ENCODE data around the gene PATJ.
"Not testable (repeated sequence)": the region's sequence is repeated elsewhere in the genome, so short reads cannot be mapped to it uniquely, and the experiment has no call there.

The PATJ gene

DNA sequence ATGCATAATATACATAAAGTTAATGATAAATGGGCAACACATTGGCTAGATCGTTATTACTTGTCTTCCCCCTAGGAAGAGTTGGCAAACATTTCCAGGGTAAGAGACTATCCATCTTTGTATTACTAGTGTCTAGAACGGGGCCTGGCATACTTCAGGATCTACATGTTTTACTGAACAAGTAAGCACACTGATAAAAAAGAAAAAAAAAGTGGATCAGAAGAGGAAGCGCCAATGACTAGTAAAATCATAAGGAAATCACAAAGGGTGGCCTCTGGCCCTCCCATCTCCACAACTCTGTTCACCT, 17.8 kb upstream of the PATJ start:
- DNase-seq (ENCODE audit: extremely low read depth, low read depth) = no peak
- TF ChIP-seq, protein P1, sequence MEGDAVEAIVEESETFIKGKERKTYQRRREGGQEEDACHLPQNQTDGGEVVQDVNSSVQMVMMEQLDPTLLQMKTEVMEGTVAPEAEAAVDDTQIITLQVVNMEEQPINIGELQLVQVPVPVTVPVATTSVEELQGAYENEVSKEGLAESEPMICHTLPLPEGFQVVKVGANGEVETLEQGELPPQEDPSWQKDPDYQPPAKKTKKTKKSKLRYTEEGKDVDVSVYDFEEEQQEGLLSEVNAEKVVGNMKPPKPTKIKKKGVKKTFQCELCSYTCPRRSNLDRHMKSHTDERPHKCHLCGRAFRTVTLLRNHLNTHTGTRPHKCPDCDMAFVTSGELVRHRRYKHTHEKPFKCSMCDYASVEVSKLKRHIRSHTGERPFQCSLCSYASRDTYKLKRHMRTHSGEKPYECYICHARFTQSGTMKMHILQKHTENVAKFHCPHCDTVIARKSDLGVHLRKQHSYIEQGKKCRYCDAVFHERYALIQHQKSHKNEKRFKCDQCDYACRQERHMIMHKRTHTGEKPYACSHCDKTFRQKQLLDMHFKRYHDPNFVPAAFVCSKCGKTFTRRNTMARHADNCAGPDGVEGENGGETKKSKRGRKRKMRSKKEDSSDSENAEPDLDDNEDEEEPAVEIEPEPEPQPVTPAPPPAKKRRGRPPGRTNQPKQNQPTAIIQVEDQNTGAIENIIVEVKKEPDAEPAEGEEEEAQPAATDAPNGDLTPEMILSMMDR (IDR thresholded peaks at IDR 0.05; ENCODE audit: low read depth, low read length) = no peak

DNA sequence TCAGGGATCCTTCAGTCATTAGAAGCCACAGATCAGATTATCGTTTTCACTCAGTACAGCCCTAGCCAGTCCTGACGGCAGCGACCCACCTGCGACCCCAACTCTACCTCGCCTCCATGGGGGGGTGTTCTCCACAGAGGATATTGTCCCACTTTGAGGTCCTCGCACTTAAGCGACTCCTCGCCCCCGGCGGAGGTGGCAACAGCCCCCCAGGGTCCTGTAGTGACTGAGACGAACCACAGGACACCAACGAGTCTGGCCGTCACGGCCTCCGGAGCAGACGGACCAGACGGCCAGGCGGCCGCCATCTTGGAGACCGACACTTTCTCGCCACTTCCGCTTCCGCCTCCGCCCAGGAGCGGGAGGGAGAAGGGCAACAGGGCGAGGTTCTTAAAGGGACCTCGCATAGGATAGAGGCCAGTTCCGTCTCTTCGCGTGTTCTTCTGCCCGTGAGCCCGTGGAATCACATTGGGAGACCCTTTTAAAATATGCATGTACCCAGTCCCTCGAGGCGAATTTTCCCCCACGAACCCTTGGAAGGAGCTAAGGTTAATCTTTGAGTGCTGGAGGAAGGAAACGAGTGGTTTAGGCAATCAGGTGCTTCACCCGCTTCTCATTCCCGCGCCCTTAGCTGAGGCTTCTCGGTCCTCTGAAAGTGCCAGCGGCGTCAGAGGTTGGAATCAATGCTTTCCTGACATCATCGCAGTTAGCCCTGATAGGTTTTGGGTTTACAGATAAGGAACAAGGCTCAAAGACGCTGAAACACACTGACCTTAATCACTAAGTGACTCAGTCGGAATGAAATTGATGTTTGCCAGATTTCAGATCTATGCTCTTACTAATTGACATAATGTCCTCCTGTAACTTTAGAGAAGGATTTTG, 17.2 kb upstream of the PATJ start, which contains the start of gene TM2D1:
TM2D1 (minus strand) TSS at position 329 of the 882 bp plus-strand sequence; CDS start at position 308, 21 bp downstream.
- TF ChIP-seq, protein P1 (IDR thresholded peaks at IDR 0.05; ENCODE audit: low read depth, low read length) = no peak
- peak; percentile 64 for DNase-seq (ENCODE audit: extremely low read depth, low read depth)

DNA sequence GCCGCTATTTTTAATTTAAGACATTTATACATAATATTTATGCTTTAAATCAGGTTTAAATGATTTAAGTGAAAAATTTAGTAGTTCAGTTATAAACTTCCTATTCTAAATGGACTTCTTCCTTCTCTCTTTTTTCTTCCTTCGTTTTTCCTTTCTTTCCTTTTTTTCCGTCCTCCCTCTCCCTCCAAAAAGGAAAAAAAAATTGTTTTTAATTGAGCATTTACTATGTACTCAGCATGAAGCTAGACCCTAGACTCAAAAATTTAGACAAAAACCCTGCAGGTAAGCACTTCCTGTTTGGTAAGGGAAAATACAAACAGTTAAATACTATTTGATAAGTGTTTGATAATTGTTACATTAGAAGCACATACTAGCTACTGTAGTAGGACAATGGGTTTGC, 14.7 kb upstream of the PATJ start:
- no peak for DNase-seq (ENCODE audit: extremely low read depth, low read depth)
- TF ChIP-seq, protein P1 (IDR thresholded peaks at IDR 0.05; ENCODE audit: low read depth, low read length) = no peak

DNA sequence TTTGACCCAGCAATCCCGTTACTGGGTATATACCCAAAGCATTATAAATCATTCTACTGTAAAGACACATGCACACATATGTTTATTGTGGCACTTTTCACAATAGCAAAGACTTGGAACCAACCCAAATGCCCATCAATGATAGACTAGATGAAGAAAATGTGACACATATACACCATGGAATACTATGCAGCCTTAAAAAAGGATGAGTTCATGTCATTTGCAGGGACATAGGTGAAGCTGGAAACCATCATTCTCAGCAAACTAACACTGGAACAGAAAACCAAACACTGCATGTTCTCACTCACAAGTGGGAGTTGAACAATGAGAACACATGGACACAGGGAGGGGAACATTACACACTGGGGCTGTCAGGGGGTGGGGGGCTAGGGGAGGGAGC, 11.6 kb upstream of the PATJ start:
- not testable (repeated sequence) for DNase-seq (ENCODE audit: extremely low read depth, low read depth)

DNA sequence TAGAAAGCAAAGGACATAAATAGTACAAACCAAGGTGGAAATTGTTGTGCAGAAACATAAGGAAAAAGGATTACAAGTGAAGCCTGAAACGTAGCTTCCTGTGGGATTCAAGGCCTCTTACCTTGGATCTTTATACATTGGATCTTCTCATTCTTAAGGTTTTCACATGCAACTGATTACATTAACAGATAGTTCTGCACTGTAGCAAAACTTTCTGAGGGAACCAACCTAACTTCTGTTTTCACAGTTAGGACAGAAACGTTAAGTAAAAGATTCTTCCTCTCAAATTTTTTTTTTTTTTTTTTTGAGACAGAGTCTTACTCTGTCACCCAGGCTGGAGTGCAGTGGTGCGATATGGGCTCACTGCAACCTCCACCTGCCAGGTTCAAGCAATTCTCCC, 9.6 kb upstream of the PATJ start:
- TF ChIP-seq, protein P1 (IDR thresholded peaks at IDR 0.05; ENCODE audit: low read depth, low read length) = no peak
- no peak for DNase-seq (ENCODE audit: extremely low read depth, low read depth)

DNA sequence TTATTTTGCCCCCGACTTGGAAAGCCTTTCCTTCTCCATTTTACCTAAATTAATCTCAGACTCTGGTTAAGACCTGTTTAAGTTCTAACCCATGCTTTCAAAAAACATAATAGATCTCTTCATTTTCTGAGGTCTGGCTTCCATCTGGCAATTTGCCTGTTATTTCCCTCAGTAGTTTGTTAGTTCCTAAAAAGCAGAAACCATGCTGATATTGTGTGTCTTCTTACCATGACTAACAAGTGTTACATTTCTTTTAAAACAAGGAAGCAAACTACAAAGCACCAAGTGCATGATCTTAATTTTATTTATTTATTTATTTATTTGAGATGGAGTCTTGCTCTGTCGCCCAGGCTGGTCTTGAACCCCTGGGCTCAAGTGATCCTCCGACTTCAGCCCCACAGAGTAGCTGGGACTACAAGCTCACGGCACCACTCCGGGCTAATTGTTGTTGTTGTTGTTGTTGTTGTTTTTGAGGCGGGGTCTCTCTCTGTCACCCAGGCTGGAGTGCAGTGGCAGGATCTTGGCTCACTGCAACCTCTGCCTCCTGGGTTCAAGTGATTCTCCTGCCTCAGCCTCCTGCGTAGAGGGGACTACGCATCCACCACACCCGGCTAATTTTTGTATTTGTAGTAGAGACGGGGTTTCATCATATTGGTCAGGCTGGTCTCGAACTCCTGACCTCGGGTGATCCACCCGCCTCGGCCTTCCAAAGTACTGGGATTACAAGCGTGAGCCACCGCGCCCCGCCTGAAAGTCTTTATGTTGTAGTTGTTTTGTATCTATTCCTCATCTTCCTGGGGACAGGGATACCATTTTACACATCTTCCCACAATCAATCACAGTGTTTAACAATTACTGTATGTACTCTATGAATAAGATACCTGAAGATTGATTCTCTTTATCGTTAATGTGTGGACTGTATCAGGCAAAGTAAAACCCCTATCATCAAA, 1.3 kb upstream of the PATJ start:
- DNase-seq (ENCODE audit: extremely low read depth, low read depth) = no peak
- TF ChIP-seq, protein P1 (IDR thresholded peaks at IDR 0.05; ENCODE audit: low read depth, low read length) = no peak

DNA sequence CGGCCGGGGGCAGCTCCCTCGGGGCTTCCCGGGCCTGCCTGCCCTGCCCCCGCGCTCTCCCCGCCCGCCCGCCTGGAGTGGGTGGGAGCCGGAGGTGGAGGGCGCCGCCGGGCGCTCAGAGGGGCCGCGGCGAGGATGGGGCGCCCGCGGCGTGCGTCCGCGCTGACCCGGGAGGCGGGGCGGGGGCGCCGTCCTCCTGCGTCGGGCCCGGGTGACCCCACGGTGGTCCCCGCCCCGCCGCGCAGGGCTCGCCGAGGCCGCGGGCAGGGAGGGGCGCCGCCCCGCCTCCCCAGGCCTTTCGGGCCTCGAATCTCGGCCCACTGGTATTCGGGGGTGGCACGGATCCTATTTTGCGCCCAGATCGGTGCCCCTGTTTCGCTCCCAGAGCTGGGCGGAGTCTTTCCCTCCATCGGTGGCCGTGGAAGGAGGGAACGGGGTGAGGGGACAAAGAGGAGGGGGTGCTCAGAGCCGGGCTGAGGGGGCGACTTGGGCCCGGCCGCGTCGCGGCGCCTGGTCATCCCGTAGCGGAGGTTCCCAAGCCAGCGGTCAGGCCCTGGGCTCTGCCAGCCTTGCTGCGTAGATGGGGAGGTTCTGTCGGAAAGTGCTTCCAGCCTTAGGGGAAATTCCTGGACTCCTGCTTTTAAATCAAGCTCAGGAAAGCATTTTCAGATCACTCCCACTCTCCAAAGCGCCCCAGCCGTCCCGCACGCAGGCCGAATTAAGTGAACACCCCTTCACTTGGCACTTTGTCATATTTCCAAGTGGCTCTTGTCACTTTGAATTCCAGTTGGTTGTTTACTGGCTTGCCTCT, 545 bp downstream of the PATJ start:
- DNase-seq (ENCODE audit: extremely low read depth, low read depth) = peak; percentile 20
- TF ChIP-seq, protein P1 (IDR thresholded peaks at IDR 0.05; ENCODE audit: low read depth, low read length) = no peak

All from AG09319 (cell line).